GM12878 (cell line): Measurements from ENCODE around the gene SIGLEC11. TPM values are rescaled to one million over a fixed set of nuclear protein-coding genes. Genes with fewer than 3 reads are reported as not detected.

Source experiments
- ATAC-seq: fragments of 200-7000 bp; cut with Tn5 transposase; 3 replicates; pipeline ENCODE4 v1.9.1; 2020; ENCODE audit warnings: mild to moderate bottlenecking, moderate library complexity
- BruUV-seq: library from RNA; stranded (reverse); fragments of 400-500 nt; replicated peaks from 2 replicates; lab custom pipeline; 2021; lab: Mats Ljungman, UMichigan
- CTCF ChIA-PET: fragments of 300-600 bp; sonication (Branson Sonifier 250); formaldehyde crosslinking; extraction: SDS; loops from one replicate; lab custom pipeline; 2021; ENCODE audit warnings: inconsistent platforms; lab: Yijun Ruan, JAX
- POLR2A ChIA-PET: fragments of 350-600 bp; formaldehyde crosslinking; extraction: SDS; loops from one replicate; lab custom pipeline; 2021; ENCODE audit warnings: inconsistent platforms; lab: Charles Lee
- RAD21 ChIA-PET: fragments of 300-600 bp; sonication (Branson Sonifier 250); formaldehyde crosslinking; loops from one replicate; lab custom pipeline; 2023; ENCODE audit warnings: antibody characterized with exemption; ENCODE audit not compliant: unreplicated experiment; lab: Charles Lee
- SMC1A ChIA-PET: fragments of 300-600 bp; sonication (Branson Sonifier 250); formaldehyde crosslinking; loops from one replicate; lab custom pipeline; 2023; ENCODE audit not compliant: unreplicated experiment, uncharacterized antibody; lab: Charles Lee
- DNase-seq: peaks from one replicate; pipeline ENCODE4 v3.0.0-alpha.2; 2011; ENCODE audit warnings: low read depth, low spot score
- FAIRE-seq: peaks from 3 replicates; lab custom pipeline; 2011; peaks lifted over from hg19 to GRCh38; lab: Jason Lieb, UNC
- H2AFZ ChIP-seq: 2 replicates; pipeline ENCODE4 v1.6.0; 2011; ENCODE audit warnings: low read depth, low read length, control low read depth; ENCODE audit not compliant: control insufficient read depth
- H3K27ac ChIP-seq: 2 replicates; pipeline ENCODE4 v1.5.1; 2011; ENCODE audit warnings: control low read depth; ENCODE audit not compliant: control insufficient read depth, insufficient read depth
- H3K27me3 ChIP-seq, 2 experiments: replicated peaks in 1 of 2; 2 replicates each; pipeline versions ENCODE4 v1.6.0 to v1.6.1; 2011; ENCODE audit warnings: low read length in 1 of 2; ENCODE audit not compliant: control insufficient read depth in 2 of 2, insufficient read depth in 2 of 2
- H3K36me3 ChIP-seq, 2 experiments: 2 replicates each; pipeline ENCODE4 v1.5.1; 2011; ENCODE audit warnings: low read length in 1 of 2; ENCODE audit not compliant: control insufficient read depth in 2 of 2, insufficient read depth in 2 of 2
- H3K4me1 ChIP-seq: 2 replicates; pipeline ENCODE4 v1.6.1; 2011; ENCODE audit warnings: mild to moderate bottlenecking, low read length, moderate library complexity, mixed read lengths; ENCODE audit not compliant: control insufficient read depth, insufficient read depth
- H3K4me2 ChIP-seq: 2 replicates; pipeline ENCODE4 v1.6.0; 2011; ENCODE audit warnings: control low read depth; ENCODE audit not compliant: control insufficient read depth, insufficient read depth
- H3K4me3 ChIP-seq: fragments of 200-600 bp; sonication (generic); 2 replicates; pipeline ENCODE4 v1.5.1; 2016
- H3K79me2 ChIP-seq: 2 replicates; pipeline ENCODE4 v1.6.0; 2011; ENCODE audit warnings: low read length; ENCODE audit not compliant: control insufficient read depth, insufficient read depth
- H3K9ac ChIP-seq: 2 replicates; pipeline ENCODE4 v1.8.0; 2011; ENCODE audit warnings: low read length, control low read depth, mixed read lengths; ENCODE audit not compliant: control insufficient read depth, insufficient read depth
- H3K9me3 ChIP-seq: replicated peaks from 3 replicates; pipeline ENCODE4 v1.5.1; 2011; ENCODE audit warnings: mild to moderate bottlenecking, low read length; ENCODE audit not compliant: control insufficient read depth, insufficient read depth
- H4K20me1 ChIP-seq: 2 replicates; pipeline ENCODE4 v1.6.0; 2011; ENCODE audit not compliant: control insufficient read depth, insufficient read depth
- BACH1 ChIP-seq: fragments of 450-650 bp; IDR thresholded peaks from 2 replicates; pipeline ENCODE4 v1.6.1; 2017; ENCODE audit warnings: mild to moderate bottlenecking, borderline replicate concordance
- BCL11A ChIP-seq: IDR thresholded peaks from 2 replicates; pipeline ENCODE4 v1.6.1; 2011; ENCODE audit warnings: low read depth, low read length
- CEBPZ ChIP-seq: fragments of 150-350 bp; IDR thresholded peaks from 2 replicates; pipeline ENCODE4 v1.6.1; 2016; ENCODE audit warnings: low read depth, low read length
- CHD1 ChIP-seq: IDR thresholded peaks from 2 replicates; pipeline ENCODE4 v1.6.1; 2012; ENCODE audit warnings: low read depth, low read length, improper control_type of control experiment
- CUX1 ChIP-seq: IDR thresholded peaks from 2 replicates; pipeline ENCODE4 v1.6.1; 2012; ENCODE audit warnings: improper control_type of control experiment, low read depth, low read length; ENCODE audit not compliant: insufficient replicate concordance
- HDAC6 ChIP-seq: fragments of 200-600 bp; sonication (generic); IDR thresholded peaks from one replicate; pipeline ENCODE4 v1.8.0; 2017; ENCODE audit warnings: antibody characterized with exemption; ENCODE audit not compliant: unreplicated experiment
- IKZF1 ChIP-seq: fragments of 450-650 bp; conservative IDR thresholded peaks from 2 replicates; pipeline ENCODE4 v1.6.1; 2017; ENCODE audit warnings: antibody characterized with exemption, mild to moderate bottlenecking
- JUNB ChIP-seq: IDR thresholded peaks from 2 replicates; pipeline ENCODE4 v1.6.1; 2016; ENCODE audit warnings: antibody characterized with exemption, mild to moderate bottlenecking
- NR2F1 ChIP-seq: fragments of 450-650 bp; conservative IDR thresholded peaks from 2 replicates; pipeline ENCODE4 v1.6.1; 2017; ENCODE audit warnings: mild to moderate bottlenecking
- NRF1 ChIP-seq: conservative IDR thresholded peaks from 2 replicates; pipeline ENCODE4 v1.6.1; 2011; ENCODE audit warnings: mild to moderate bottlenecking, low read depth, low read length, improper control_type of control experiment
- RAD21 ChIP-seq: IDR thresholded peaks from 2 replicates; pipeline ENCODE4 v1.6.1; 2011; ENCODE audit warnings: mild to moderate bottlenecking, low read depth, low read length, moderate library complexity; ENCODE audit not compliant: insufficient read depth
- RELB ChIP-seq: fragments of 450-650 bp; IDR thresholded peaks from 2 replicates; pipeline ENCODE4 v1.6.1; 2017; ENCODE audit warnings: low read depth, mild to moderate bottlenecking, moderate library complexity
- SREBF1 ChIP-seq: IDR thresholded peaks from 2 replicates; pipeline ENCODE4 v1.6.1; 2012; ENCODE audit warnings: mild to moderate bottlenecking, low read length
- ZNF217 ChIP-seq: fragments of 450-650 bp; IDR thresholded peaks from 2 replicates; pipeline ENCODE4 v1.6.1; 2017; ENCODE audit warnings: antibody characterized with exemption, mild to moderate bottlenecking
- ZNF24 ChIP-seq: fragments of 450-650 bp; IDR thresholded peaks from 2 replicates; pipeline ENCODE4 v1.6.1; 2017; ENCODE audit warnings: antibody characterized with exemption, mild to moderate bottlenecking
- ZNF384 ChIP-seq: IDR thresholded peaks from 2 replicates; pipeline ENCODE4 v1.6.1; 2012; ENCODE audit warnings: low read depth, mild to moderate bottlenecking, low read length, improper control_type of control experiment, borderline replicate concordance
- WGBS: methylation state at CpG from one replicate; pipeline ENCODE4 v1.1.6; 2016; ENCODE audit warnings: low lambda C conversion rate; ENCODE audit not compliant: insufficient replicate concordance, insufficient coverage; ENCODE audit errors: missing lambda C conversion rate; 5-methylcytosine and 5-hydroxymethylcytosine counted together
- in situ Hi-C: fragments of 300-500 bp; cut with MboI; formaldehyde crosslinking; loops from 9 replicates; pipeline ENCODE4 v1.14.3; 2018; ENCODE audit warnings: mixed read lengths
- intact Hi-C: fragments of 100-400 bp; cut with micrococcal nuclease; formaldehyde crosslinking; loops from one replicate; pipeline ENCODE4 v1.14.2; 2022; ENCODE audit not compliant: unreplicated experiment
- polyA plus RNA-seq, 11 experiments: library from polyadenylated mRNA; depleted of rRNA in 4 of 11; unstranded in 6 of 11; stranded (reverse) in 5 of 11; fragments of >200 nt; fragmentation: Nextera tagmentation in 4 of 11; fragmentation: Illumina TruSeq in 1 of 11; extraction: Ambion mirVana in 4 of 11; extraction: Trizol in 1 of 11; gene quantifications; 1 replicate in 1 of 11; 2 replicates in 10 of 11; pipeline versions ENCODE4 v1.2.1 to v1.2.3, GENCODE V29; 2011 to 2016; ENCODE audit warnings: inconsistent platforms in 2 of 11, missing spikeins in 2 of 11, low read depth in 1 of 11
- total RNA-seq, 4 experiments: library from RNA; depleted of rRNA in 3 of 4; stranded (reverse); fragments of >200 nt in 3 of 4; fragmentation: Illumina TruSeq in 1 of 4; extraction: Trizol in 1 of 4; gene quantifications; 2 replicates each; pipeline versions ENCODE4 v1.2.1 to v1.2.3, GENCODE V29; 2013 to 2021

The SIGLEC11 gene
- total and polyA plus RNA-seq, 10 of the 15 experiments (the other 5 are each of a cell fraction or from before 2014, with no cell fraction given), result not detected

- Histone ChIP-seq H3K4me2 (no peak overlapping the region), H3K4me1 (peaks cover 17% of the 10 kb centered on the region), H3K27me3 (no peaks in the 10 kb centered on the region; a peak in 1 of 4 replicates), H3K36me3 (no peaks in the 10 kb centered on the region), H3K9me3 (no peaks in the 10 kb centered on the region), H3K27ac (no peak overlapping the region), H3K9ac (no peak overlapping the region), H4K20me1 (no peaks in the 10 kb centered on the region), H3K79me2 (no peaks in the 10 kb centered on the region), H2AFZ (no peak overlapping the region), H3K4me3 (no peak overlapping the region)
- POLR2A ChIA-PET, result no interaction called here
- DNase-seq, result no peak
- 61% methylated on average over 9 of the region's 9 CpGs for WGBS
- no peak for FAIRE-seq
- SMC1A ChIA-PET, result interaction anchor here (1.5 kb wide), 1 partner anchor 29 kb away, joined by 3 read pairs; no protein-coding TSS in a partner anchor
- RAD21 ChIA-PET, result no interaction called here
- intact Hi-C loops, result no loop called here
- CTCF ChIA-PET, result no interaction called here
- no TSS peak for BruUV-seq
- in situ Hi-C loops, result no loop called here
- ATAC-seq, result no peak
- no peak for TF ChIP-seq HDAC6
- no peak for TF ChIP-seq SREBF1
- no peak for TF ChIP-seq CEBPZ
- no peak for TF ChIP-seq BCL11A
- TF ChIP-seq ZNF217, result no peak
- no peak for TF ChIP-seq ZNF24
- no peak for TF ChIP-seq NR2F1
- no peak for TF ChIP-seq CHD1
- no peak for TF ChIP-seq ZNF384
- TF ChIP-seq RELB, result no peak
- TF ChIP-seq NRF1, result no peak
- no peak for TF ChIP-seq IKZF1
- TF ChIP-seq JUNB, result no peak
- TF ChIP-seq RAD21, result no peak
- TF ChIP-seq CUX1, result no peak
- TF ChIP-seq BACH1, result no peak
Measured at GRCh38 chr19:49956115-49956495, 4.9 kb downstream of the SIGLEC11 start.
